ENCODE measurements around the gene CEP112.

CEP112 gene

GRCh38 chr17:65885541-65886312 lies 306.2 kb downstream of the CEP112 start:
- DNase-seq (ENCODE audit: low read depth) = no peak
- H3K4me3 ChIP-seq (ENCODE audit: low read depth, low read length) = no peak overlapping the region
- TF ChIP-seq, protein P1, sequence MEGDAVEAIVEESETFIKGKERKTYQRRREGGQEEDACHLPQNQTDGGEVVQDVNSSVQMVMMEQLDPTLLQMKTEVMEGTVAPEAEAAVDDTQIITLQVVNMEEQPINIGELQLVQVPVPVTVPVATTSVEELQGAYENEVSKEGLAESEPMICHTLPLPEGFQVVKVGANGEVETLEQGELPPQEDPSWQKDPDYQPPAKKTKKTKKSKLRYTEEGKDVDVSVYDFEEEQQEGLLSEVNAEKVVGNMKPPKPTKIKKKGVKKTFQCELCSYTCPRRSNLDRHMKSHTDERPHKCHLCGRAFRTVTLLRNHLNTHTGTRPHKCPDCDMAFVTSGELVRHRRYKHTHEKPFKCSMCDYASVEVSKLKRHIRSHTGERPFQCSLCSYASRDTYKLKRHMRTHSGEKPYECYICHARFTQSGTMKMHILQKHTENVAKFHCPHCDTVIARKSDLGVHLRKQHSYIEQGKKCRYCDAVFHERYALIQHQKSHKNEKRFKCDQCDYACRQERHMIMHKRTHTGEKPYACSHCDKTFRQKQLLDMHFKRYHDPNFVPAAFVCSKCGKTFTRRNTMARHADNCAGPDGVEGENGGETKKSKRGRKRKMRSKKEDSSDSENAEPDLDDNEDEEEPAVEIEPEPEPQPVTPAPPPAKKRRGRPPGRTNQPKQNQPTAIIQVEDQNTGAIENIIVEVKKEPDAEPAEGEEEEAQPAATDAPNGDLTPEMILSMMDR (IDR thresholded peaks at IDR 0.05; ENCODE audit: control insufficient read depth, extremely low read depth, insufficient read depth) = no peak

DNA sequence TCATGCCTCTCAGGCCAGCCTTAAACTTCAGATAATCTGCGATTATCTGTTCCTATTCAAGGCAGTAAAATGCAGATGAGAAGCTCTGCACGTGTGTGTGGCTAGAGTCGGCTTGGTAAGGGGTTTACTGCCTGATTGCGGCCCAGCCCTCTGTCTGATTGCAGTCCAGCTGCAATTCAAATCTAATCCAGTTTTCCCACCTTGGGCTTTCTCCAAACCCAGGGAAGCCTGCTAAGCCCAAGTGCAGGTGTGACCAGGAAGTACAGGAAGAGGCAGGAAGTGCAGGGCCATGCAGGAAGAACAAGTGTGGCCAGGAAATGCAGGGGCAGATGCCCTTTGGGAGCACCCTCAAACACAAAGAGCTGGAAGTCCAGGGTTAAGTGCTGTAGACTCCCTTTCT lies 314.9 kb downstream of the CEP112 start:
- TF ChIP-seq, protein P1 (IDR thresholded peaks at IDR 0.05; ENCODE audit: control insufficient read depth, extremely low read depth, insufficient read depth) = no peak
- no peak overlapping the region for H3K4me3 ChIP-seq (ENCODE audit: low read depth, low read length)
- no peak for DNase-seq (ENCODE audit: low read depth)

GRCh38 chr17:65868881-65869280 lies 323.1 kb downstream of the CEP112 start:
- TF ChIP-seq, protein P1 (IDR thresholded peaks at IDR 0.05; ENCODE audit: control insufficient read depth, extremely low read depth, insufficient read depth) = no peak
- no peak overlapping the region for H3K4me3 ChIP-seq (ENCODE audit: low read depth, low read length)
- no peak for DNase-seq (ENCODE audit: low read depth)

DNA sequence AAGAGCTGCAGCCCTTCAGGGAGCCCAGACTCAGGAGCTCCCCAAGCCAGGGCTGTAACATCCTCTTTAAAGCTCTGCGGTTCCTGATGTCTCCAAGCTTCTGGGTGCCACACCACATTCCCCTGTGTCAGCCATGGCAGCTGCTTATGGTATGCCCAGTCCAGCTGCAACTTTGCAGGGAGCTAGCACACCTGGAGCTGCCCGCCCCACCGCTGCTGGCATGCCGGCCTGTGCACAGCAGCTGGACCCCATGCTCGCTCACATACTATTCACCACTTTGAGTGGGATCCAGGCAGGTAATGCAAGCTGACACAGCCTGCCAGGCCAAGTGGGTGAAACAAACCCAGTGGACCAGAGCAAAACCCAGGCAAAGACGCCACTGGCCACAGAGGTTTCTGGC lies 324.9 kb downstream of the CEP112 start:
- no peak overlapping the region for H3K4me3 ChIP-seq (ENCODE audit: low read depth, low read length)
- no peak for DNase-seq (ENCODE audit: low read depth)
- TF ChIP-seq, protein P1 (IDR thresholded peaks at IDR 0.05; ENCODE audit: control insufficient read depth, extremely low read depth, insufficient read depth) = no peak

- H3K4me3 ChIP-seq (ENCODE audit: low read depth, low read length) = no peak overlapping the region
- TF ChIP-seq, protein P1 (IDR thresholded peaks at IDR 0.05; ENCODE audit: control insufficient read depth, extremely low read depth, insufficient read depth) = no peak
- no peak for DNase-seq (ENCODE audit: low read depth)
Observed at GRCh38 chr17:65865715-65866425, 326.1 kb downstream of the CEP112 start.

- TF ChIP-seq, protein P1 (IDR thresholded peaks at IDR 0.05; ENCODE audit: control insufficient read depth, extremely low read depth, insufficient read depth) = no peak
- DNase-seq (ENCODE audit: low read depth) = no peak
- H3K4me3 ChIP-seq (ENCODE audit: low read depth, low read length) = no peak overlapping the region
Observed at GRCh38 chr17:65864394-65864793, 327.5 kb downstream of the CEP112 start.
